ENCODE results near the gene GID8.

GRCh38 chr20:62917720-62918119, 20.2 kb upstream of the GID8 start:
- TF ChIP-seq CTCF (IDR thresholded peaks at IDR 0.05 in 2 of 3, conservative IDR thresholded peaks at IDR 0.05 in 1 of 3; ENCODE audit: insufficient read depth in 2 of 3, low read depth in 1 of 3, low read length in 3 of 3) (no peak), PRPF4 (IDR thresholded peaks at IDR 0.05; ENCODE audit: insufficient read depth, low read depth, low read length, poor library complexity, severe bottlenecking) (no peak), VEZF1 (CRISPR knock-in tag; IDR thresholded peaks at IDR 0.05) (no peak), RBBP5 (IDR thresholded peaks at IDR 0.05; ENCODE audit: borderline replicate concordance, insufficient read depth, low read length, poor library complexity, severe bottlenecking) (no peak), MAX (CRISPR knock-in tag; IDR thresholded peaks at IDR 0.05) (no peak), ZFP36 (IDR thresholded peaks at IDR 0.05; ENCODE audit: low read depth, low read length, partially characterized antibody) (no peak), SRF (CRISPR knock-in tag; IDR thresholded peaks at IDR 0.05) (no peak), TCF7L2 (IDR thresholded peaks at IDR 0.05; ENCODE audit: low read depth, low read length) (no peak)
